GM21723 (cell line): ENCODE measurements around the gene NXF1.
A peak's percentile ranks its signal among the peaks of the same experiment; 100 is the strongest.
"Not testable (repeated sequence)": the region's sequence is repeated elsewhere in the genome, so short reads cannot be mapped to it uniquely, and the experiment has no call there.

ENCODE experiments used
- ATAC-seq: cut with Tn5 transposase; IDR thresholded peaks from one replicate; pipeline ENCODE4 v1.9.1; 2021; ENCODE audit warnings: mild to moderate bottlenecking, moderate library complexity; ENCODE audit not compliant: unreplicated experiment

NXF1 gene

DNA sequence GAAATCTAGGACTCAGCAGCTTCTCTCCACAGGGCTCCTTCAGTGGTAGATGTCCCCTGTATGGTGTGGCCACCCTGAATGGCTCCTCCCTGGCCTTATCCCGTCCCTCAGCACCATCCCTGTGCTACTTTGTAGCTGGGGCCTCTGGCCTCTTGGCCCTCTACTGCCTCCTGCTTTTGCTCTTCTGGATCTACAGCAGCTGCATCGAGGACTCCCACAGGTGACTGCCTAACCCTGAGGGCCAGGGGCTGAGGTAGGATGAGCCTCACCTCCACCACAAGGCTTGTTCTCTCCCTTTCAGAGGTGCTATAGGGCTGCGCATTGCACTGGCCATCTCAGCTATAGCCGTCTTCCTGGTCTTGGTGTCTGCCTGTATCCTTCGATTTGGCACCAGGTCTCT is 16.2 kb downstream of the NXF1 start:
- no peak for ATAC-seq

DNA sequence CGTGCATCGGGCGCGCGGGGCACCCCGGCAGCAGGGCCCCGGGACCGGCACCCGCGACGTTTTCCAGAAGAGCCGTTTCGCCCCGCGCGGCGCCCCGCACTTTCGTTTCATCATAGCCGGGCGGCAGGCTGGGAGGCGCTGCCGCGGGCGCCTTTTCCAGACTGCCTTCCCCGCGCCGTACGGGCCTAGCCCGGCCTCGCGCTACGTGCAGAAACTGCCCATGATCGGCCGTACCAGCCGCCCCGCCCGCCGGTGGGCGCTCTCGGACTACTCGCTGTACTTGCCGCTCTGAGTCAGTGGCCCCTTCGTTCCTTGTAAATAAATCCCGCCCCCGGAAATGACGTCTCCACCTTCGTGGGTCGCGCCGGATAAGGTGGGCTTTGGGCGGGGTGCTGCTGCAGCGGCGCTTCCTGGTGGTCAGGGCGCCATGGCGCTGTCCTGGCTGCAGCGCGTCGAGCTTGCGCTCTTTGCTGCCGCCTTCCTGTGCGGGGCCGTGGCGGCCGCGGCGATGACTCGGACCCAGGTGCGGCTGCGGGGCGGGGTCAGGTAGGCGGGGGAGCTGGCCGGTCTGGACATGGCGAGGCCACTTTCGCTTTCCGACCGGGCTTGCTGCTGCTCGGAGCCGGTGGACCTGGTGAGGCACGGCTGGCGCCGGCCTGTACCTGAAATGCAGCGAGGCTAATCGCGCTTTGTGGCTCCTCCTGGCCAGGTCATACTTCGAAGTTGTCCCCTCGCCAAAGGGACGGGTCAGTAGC is 18.1 kb downstream of the NXF1 start, which contains the start of gene TMEM179B:
Gene TMEM179B (plus strand): TSS at position 398 of the 755 bp plus-strand sequence. CDS start 30 bp downstream, at position 428.
- ATAC-seq: peak; percentile 73

DNA sequence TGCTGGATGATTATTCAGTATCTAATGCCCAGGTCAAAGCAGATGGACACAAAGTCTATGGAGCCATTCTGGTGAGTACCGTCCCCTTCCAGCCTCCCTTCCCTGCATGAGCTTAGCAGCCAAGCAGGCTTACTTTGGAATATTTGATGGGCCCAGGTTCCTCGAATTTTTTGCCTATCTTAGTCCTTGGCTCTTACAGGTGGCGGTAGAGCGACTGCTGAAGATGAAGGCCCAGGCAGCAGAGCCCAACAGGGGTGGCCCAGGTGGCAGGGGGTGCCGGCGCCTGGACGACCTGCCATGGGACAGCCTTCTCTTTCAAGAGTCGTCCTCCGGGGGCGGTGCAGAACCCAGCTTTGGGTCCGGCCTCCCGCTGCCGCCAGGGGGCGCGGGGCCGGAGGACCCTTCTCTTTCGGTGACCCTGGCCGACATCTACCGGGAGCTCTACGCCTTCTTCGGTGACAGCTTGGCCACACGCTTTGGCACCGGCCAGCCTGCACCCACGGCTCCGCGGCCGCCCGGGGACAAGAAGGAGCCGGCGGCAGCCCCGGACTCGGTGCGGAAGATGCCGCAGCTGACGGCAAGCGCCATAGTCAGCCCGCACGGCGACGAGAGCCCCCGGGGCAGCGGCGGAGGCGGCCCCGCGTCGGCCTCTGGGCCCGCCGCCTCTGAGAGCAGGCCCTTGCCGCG is 18.8 kb downstream of the NXF1 start:
- peak; percentile 72 for ATAC-seq

DNA sequence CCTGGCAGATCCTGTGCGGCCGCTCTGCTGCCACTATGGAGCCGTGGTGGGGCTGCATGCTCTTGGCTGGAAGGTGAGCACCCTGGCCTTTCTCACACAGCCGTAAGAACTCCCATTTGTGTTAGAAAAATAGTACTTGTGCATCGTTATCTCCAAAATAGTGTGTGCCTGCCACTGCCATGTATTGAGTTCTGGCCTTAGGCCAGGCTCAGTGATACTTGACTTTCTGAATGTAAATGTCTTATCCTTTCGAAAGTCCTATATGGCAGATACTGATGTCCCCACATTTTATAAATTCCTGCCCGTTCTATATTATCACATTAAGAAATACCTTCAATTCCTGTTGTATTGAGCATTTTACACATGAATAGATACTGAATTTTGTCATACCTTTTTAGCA is 22.5 kb downstream of the NXF1 start:
- no peak for ATAC-seq

DNA sequence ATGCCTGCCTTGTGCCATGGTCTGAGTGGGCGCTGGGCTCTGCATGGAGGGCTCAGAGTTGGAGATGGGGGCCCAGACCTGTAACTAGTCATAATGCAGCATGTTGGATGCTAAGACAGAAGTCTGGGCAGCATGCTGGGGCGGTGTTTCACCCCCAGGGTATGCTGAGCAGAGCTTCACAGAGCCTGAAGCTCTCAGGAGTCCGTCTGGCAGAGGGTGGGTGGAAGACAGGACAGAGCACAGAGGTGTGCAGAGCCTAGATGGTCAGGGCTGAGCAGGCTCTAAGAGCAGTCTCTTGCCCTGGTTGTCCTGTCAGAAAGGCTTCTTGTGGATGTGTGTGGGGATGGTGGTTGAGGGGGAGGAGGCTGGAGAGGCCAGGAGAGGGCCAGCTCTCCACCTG is 26.8 kb downstream of the NXF1 start:
- ATAC-seq: no peak

DNA sequence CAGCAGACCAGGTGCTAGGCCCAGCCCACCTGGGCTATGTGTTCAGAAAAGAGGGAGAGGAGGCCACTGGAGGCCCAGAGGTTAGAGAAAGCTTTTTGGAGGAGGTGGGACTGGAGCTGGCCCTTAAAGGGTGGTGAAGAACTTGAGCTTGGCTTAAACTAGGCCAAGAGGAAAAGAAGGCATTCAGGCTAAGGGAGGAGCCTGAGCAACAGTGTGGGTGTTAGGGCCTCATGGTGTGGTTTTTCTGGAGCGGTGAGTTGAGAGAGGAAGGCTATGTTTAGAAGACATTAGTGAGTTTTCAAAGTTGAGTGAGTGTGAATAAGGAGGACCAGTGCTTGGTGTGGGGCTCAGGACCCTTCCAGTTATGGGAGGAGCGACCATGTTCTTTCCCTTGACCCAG is 27.9 kb downstream of the NXF1 start:
- ATAC-seq: no peak

DNA sequence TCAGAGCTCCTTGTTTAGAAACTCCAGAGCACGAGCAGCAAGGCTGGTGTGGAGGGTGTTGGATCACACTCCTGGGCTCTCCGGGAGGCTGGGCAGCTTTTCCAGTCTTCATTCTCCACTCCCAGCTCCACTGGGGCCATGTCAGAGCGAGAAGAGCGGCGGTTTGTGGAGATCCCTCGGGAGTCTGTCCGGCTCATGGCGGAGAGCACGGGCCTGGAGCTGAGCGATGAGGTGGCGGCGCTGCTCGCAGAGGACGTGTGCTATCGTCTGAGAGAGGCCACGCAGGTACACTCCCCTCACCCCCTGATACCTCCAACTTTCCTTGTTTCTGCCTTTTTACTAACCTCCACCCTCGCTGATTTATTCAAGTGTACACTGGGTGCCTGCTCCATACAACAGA is 29.6 kb downstream of the NXF1 start:
- ATAC-seq: no peak

DNA sequence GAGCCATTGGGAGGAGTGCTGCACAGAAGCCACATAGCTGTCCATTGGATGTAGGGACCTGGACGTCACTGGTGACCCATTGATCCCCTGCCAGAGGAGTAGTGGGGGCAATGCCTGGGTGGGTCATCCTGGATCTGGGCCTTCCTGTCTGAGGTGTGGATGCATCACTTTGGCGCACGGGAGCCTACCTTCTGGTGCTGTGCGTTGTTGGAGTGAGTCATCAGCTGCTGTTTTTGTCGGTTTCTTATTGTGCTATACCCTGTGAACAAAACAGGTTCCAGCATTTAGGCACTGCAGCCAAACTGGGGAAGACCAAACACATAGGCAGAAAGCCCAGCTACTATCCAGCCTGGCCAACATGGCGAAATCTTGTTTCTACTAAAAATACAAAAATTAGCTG is 30.8 kb downstream of the NXF1 start:
- no peak for ATAC-seq

DNA sequence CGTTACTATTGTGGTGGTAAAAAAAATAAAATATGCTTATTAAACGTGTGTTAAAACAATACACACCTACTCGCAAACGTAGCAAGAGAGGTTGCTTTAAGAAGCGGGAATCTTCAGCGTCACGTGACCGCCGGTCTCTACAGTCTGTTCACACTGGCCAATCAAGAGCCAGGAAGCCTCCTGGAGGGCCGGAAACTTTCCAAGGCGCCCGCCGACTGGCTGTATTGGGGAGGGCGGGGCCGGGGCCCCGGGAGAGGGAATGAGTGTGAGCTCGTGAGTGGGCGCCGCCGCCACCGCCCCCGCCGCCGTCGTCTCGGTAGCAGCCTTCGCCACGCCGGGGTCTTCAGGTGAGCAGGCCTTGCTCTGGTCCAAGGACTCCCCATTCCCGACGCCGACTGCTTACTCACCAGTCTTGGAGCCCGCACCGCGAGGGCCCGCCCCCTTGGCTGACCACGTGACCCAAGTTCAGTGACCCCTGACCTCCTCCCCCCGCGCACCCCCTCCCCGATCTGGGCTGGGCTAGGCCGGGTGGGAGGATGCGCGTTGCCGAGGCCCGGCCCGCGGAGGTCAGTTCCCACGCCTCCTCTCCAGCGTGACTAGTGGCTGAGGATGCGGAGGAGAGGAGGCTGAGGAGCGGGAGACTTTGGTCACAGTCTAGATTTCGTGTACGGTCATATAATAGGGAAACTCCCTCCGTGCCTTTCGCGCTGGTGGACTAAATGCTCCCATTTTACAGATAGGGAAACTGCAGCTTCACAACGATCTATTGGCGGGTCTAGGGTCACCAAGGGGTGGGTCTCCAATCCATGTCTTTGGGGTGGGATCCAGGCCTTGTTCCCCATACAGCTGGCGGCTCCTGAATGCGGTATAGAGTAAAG is 33.9 kb downstream of the NXF1 start, which contains the start of gene TAF6L:
Gene TAF6L (plus strand): TSS at position 253 of the 878 bp plus-strand sequence. CDS start 4,388 bp downstream, outside the sequence.
- ATAC-seq: peak; percentile 78

DNA sequence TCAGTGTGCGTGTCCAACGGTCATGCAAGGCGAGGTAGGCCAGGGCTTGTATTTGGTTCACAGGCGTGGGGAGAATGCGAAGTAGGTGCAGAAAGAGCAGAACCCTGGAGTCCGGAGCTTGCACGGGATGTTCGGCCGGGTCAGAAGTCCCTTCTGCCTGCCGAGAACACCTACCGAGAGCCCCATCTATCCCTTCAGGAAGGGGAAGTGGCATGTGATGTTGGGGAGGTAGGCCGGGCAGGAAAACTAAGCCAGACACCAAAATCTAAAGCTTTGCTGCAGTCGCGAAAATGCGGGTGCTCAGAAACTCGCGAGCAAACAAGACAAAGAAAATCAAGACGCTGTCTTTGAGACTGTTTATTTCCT is 34.5 kb downstream of the NXF1 start:
- peak; percentile 3 for ATAC-seq

DNA sequence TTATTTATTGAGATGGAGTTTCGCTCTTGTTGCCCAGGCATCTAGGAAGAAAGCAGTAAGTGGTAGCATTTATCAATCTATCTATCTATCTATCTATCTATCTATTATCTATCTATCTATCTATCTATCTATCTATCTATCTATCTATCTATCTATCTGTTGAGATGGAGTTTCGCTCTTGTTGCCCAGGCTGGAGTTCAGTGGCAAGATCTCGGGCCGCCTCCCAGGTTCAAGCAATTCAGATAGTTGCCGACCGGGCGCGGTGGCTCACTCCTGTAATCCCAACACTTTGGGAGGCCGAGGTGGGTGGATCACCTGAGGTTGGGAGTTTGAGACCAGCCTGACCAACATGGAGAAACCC is 44.4 kb downstream of the NXF1 start:
- ATAC-seq: not testable (repeated sequence)

DNA sequence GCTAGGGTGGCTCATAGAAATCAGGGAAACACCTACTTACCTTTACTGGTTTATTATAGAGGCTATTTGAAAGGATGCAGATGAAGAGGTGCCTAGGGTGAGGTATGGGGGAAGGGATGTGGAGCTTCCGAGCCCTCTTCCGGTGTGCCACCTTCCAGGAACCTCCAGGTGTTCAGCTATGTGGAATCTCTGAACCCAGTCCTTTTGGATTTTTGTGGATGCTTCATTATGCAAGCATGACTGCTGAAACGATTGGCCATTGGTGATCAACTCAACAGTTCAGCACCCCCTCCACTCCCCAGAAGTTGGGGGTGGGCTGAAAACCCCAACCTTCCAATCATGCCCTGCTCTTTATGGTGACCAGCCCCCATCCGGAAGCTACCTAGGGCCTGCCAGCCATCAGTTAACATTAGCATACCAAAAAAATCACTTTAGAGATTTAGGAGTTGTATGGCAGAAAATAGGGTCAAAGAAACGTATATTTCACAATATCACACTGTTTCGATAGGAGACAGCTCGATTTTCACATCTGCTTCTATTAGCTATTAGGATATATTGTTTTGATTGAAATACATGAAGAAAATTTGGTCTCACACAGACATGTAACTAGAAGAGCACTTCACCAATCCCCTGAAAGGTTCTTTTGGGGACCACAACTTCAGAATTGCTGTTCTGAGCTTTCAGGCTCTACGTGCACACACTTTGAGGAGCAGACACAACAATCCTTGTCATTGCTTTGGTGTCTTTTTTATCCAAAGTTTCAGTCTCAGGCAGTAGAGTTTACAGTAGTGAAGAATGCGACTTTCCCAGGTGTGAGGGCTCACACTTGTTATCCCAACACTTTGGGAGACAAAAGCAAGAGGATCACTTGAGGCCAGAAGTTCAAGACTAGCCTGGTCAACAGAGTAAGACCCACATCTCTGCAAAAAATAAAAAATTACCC is 47.1 kb downstream of the NXF1 start:
- ATAC-seq: no peak

DNA sequence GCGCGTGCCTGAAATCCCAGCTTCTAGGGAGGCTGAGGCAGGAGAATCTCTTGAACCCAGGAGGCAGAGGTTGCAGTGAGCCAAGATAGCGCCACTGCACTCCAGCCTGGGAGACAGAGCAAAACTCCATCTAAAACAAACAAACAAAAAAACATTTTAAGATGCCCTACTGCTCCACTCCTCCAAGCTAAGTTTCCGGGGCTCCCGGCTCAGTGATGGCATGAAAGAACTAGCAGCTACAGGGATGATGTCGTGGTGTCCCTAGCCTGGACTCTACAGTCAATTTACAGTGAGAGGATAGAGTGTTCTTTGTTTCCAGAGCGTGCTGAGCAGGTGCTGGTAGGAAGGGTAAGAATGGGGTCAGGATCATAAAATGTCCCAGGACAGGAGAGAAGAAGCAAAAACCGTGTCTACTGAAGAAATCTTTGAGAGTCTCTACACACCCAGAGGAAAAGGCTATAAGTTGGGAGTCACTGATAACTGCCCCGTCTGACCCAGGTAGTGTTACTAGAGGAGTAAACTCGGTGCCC is 50.1 kb downstream of the NXF1 start:
- ATAC-seq: no peak

DNA sequence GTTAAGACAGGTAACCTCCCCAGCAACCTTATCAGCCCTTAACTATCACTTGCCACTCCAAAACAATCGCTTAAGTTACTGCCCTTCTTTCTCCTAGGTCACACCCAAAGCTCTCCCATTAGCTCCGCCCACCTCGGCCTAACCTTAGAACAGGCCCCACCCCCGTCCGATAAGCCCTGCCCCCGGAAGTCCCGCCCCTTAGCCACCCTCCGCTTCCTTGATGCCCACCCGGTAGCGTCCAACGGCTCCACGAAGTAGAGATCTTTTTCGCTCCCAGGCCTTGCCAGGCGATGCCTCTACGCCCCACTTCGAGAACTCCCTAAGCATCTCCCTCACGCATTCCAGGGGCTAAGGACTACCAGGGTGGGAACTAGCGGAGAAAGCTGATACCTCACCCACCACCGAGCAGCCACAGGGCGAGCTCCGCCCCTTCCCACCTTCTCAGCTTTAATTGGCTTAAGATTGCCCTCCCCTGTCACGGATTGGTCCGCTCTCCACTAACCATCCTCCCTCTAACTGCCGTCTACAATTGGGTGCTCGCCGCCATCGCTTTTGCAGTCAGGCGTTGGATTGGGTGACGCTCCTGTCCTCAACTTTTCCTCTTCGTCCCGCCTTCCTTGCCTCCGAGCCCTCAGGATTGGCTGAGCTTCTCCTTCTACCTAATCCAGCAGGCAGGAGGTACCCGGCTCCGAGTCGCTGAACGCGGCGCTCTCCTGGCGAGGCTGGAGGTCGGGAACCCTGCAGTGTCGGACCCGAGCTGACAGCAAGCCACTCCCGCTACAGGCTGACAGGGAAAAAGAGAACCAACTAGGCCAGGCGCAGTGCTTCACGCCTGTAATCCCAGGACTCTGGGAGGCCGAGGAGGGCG is 51.3 kb downstream of the NXF1 start, which contains the start of gene ZBTB3:
Gene ZBTB3 (minus strand): TSS at position 425 of the 868 bp plus-strand sequence. CDS start 496 bp downstream, outside the sequence.
- peak; percentile 94 for ATAC-seq

DNA sequence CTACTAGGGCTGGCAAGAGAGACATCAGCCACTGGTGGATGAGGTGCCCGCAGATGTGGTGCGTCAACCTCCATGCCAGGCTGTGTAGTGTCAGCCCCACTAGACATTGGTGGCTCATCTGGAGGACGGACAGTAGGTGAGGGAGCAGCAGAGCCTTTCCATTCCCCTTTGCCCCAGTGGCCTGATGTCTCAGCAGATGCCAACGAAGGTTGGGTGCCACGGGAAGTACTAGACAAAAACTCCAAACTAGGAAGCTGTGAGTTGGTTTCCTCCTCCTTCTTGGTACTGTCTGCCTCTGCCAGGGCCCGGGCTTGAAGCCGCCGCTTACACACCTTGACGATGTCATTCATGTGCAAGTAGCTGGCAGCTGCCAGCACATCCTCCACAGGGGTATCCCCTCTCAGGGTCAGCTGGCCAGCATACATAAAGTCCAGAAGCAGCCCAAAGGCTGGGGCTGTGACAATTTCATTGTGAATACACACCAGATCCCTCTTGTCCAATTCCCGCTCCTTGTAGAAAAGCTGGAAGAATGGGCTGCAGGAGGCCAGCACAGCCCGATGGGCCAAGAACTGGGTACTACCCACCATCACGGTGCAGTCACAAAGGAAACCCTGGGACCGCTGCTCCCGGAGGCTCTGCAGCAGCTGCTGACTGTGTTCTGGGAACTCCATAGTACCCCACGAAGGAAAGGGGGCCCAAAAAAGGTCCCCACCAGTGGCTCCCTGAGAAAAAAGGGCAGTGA is 52.1 kb downstream of the NXF1 start:
- ATAC-seq: peak; percentile 1

DNA sequence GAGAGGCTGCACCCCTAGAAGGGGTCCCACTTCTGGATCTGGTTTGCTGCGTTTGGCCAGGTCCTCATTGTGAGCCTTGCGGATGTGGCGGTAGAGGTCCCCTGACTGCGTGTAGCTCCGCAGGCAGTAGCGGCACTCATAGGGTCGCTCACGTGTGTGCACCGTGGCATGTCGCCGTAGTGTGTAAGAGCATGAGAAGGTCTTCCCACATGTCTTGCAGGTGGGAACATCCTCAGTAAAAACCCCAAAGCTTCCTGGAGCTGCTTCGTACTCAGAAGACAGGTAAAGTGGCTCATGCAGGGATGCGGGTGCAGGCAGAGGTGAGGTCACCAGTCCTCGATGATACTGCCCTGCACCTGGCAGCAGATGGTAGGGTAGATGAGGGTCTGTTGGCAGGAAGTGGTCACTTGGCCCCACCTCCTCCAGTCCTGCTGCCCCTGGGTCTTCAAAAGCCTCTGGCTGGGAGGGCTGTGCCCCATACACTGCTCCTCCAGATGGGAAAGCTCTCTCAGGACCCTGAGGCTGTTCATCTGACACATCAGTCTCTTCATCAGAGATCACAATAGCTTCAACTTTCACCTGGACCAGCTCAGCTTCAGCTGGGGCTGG is 53.0 kb downstream of the NXF1 start:
- no peak for ATAC-seq

DNA sequence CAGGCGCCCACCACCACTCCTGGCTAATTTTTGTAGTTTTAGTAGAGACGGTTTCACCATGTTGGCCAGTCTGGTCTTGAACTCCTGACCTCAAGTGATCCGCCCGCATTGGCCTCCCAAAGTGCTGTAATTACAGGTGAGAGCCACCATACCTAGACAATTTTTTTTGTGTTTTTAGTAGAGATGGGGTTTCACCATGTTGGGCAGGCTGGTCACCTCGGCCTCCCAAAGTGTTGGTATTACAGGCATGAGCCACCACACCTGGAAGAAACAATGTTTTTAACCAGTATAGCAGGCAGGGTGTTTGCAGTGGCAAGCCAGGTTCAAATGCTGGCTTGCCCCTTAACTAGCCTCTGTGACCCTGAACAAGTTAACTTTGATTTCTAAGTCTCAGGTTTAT is 55.3 kb downstream of the NXF1 start:
- ATAC-seq: not testable (repeated sequence)
